ENCODE measurements around the gene PHKB. TPM values are rescaled to one million over a fixed set of nuclear protein-coding genes. Genes with fewer than 3 reads are reported as not detected.

The PHKB gene
- polyA plus RNA-seq, 1 donor from 2014 or later = 99.5 TPM

DNA sequence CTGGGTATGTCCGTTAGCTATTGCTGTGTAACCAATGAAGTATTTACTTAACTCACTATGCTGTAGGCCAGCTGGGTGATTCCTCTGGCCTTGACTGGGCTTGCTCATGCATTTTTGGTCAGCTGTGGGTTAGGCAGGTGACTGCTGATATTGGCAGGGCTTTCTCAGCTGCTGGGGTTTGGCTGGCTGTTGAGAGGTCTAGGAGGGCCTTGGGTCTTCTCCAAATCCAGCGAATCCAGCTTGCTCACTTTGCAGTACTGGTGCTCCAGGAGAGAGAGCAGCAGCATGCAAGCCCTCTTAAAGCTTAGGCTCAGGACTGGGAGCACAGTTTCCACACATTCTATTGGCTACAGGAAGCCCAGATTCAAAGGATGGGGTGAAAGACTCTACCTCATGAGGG is 270.1 kb downstream of the PHKB start:
- no peaks in the 10 kb centered on the region for H3K9me3 ChIP-seq (ENCODE audit: low read length)
- no peak overlapping the region for H3K9ac ChIP-seq (ENCODE audit: low read length)
- TF ChIP-seq TAF1 (IDR thresholded peaks at IDR 0.05; ENCODE audit: low read depth) (no peak), REST (IDR thresholded peaks at IDR 0.05; ENCODE audit: borderline replicate concordance) (no peak), SMC3 (conservative IDR thresholded peaks at IDR 0.05; ENCODE audit: poor library complexity) (no peak), CTCF (IDR thresholded peaks at IDR 0.05; ENCODE audit: poor library complexity, severe bottlenecking) (no peak), POLR2AphosphoS5 (IDR thresholded peaks at IDR 0.05) (no peak), RAD21 (conservative IDR thresholded peaks at IDR 0.05) (no peak), EP300 (conservative IDR thresholded peaks at IDR 0.05; ENCODE audit: poor library complexity, severe bottlenecking) (no peak), EZH2 (IDR thresholded peaks at IDR 0.05; ENCODE audit: borderline replicate concordance, insufficient read depth, low read length, poor library complexity, severe bottlenecking) (no peak), MXI1 (conservative IDR thresholded peaks at IDR 0.05; ENCODE audit: poor library complexity, severe bottlenecking) (no peak)
- no peaks in the 10 kb centered on the region for H3K27me3 ChIP-seq (ENCODE audit: insufficient read depth, low read depth, low read length)
- H3K4me2 ChIP-seq (ENCODE audit: low read length) = no peak overlapping the region
- H3K27ac ChIP-seq (ENCODE audit: low read length) = no peak overlapping the region
- H3K4me3 ChIP-seq (ENCODE audit: low read length) = no peak overlapping the region
- H3K79me2 ChIP-seq (replicated peaks; ENCODE audit: insufficient read depth, low read length) = no peaks in the 10 kb centered on the region
- H4K20me1 ChIP-seq (ENCODE audit: insufficient read depth) = no peaks in the 10 kb centered on the region
- H3K9me2 ChIP-seq (ENCODE audit: insufficient read depth, low read length) = no peaks in the 10 kb centered on the region
- H2AFZ ChIP-seq (ENCODE audit: low read depth, low read length) = no peak overlapping the region
- no peaks in the 10 kb centered on the region for H3K36me3 ChIP-seq (ENCODE audit: insufficient read depth, low read length)
- H3F3A ChIP-seq (ENCODE audit: insufficient read depth, low read length, poor library complexity, severe bottlenecking) = no peaks in the 10 kb centered on the region

- Histone ChIP-seq H3K27ac (ENCODE audit: low read length) (no peak overlapping the region), H3K4me3 (ENCODE audit: low read length) (no peak overlapping the region), H3K79me2 (replicated peaks; ENCODE audit: insufficient read depth, low read length) (no peaks in the 10 kb centered on the region), H4K20me1 (ENCODE audit: insufficient read depth) (no peaks in the 10 kb centered on the region), H3K27me3 (ENCODE audit: insufficient read depth, low read depth, low read length) (no peaks in the 10 kb centered on the region), H3K9me2 (ENCODE audit: insufficient read depth, low read length) (no peaks in the 10 kb centered on the region), H2AFZ (ENCODE audit: low read depth, low read length) (no peak overlapping the region), H3K9ac (ENCODE audit: low read length) (no peak overlapping the region), H3K4me2 (ENCODE audit: low read length) (no peak overlapping the region), H3K36me3 (ENCODE audit: insufficient read depth, low read length) (no peaks in the 10 kb centered on the region), H3K9me3 (ENCODE audit: low read length) (no peaks in the 10 kb centered on the region), H3F3A (ENCODE audit: insufficient read depth, low read length, poor library complexity, severe bottlenecking) (no peaks in the 10 kb centered on the region)
- no peak for TF ChIP-seq SMC3 (conservative IDR thresholded peaks at IDR 0.05; ENCODE audit: poor library complexity)
- TF ChIP-seq EP300 (conservative IDR thresholded peaks at IDR 0.05; ENCODE audit: poor library complexity, severe bottlenecking) = no peak
- no peak for TF ChIP-seq REST (IDR thresholded peaks at IDR 0.05; ENCODE audit: borderline replicate concordance)
- TF ChIP-seq MXI1 (conservative IDR thresholded peaks at IDR 0.05; ENCODE audit: poor library complexity, severe bottlenecking) = no peak
- TF ChIP-seq RAD21 (conservative IDR thresholded peaks at IDR 0.05) = no peak
- TF ChIP-seq POLR2AphosphoS5 (IDR thresholded peaks at IDR 0.05) = no peak
Observed at GRCh38 chr16:47732122-47732521, 271.0 kb downstream of the PHKB start.
